DND-41 (cell line): ENCODE data around the gene WDFY4.

Experiments
- ATAC-seq: fragments of 200-7000 bp; cut with Tn5 transposase; 3 replicates; pipeline ENCODE4 v1.9.1; 2021; ENCODE audit warnings: low read depth; ENCODE audit not compliant: insufficient read depth
- DNase-seq: peaks from one replicate; pipeline ENCODE4 v3.0.0-alpha.2; 2020
- H2AFZ ChIP-seq: 2 replicates; pipeline ENCODE4 v1.6.0; 2012; ENCODE audit warnings: low read depth, low read length
- H3K27ac ChIP-seq: 2 replicates; pipeline ENCODE4 v1.5.1; 2012; ENCODE audit warnings: low read length, inconsistent platforms
- H3K27me3 ChIP-seq: fragments of 200-600 bp; sonication (generic); 2 replicates; pipeline ENCODE4 v1.6.0; 2012; ENCODE audit warnings: low read length, mild to moderate bottlenecking, inconsistent platforms; ENCODE audit not compliant: insufficient read depth, poor library complexity
- H3K36me3 ChIP-seq: 2 replicates; pipeline ENCODE4 v1.5.1; 2012; ENCODE audit warnings: low read length, inconsistent platforms; ENCODE audit not compliant: insufficient read depth
- H3K4me1 ChIP-seq: 2 replicates; pipeline ENCODE4 v1.5.1; 2012; ENCODE audit warnings: mild to moderate bottlenecking, low read length; ENCODE audit not compliant: insufficient read depth
- H3K4me2 ChIP-seq: 2 replicates; pipeline ENCODE4 v1.6.0; 2012; ENCODE audit warnings: mild to moderate bottlenecking, moderate library complexity, low read length, inconsistent platforms; ENCODE audit not compliant: insufficient read depth
- H3K4me3 ChIP-seq, 2 experiments: fragments of 200-600 bp in 1 of 2; shearing (Covaris generic) in 1 of 2; 2 replicates each; pipeline ENCODE4 v1.5.1; 2012 to 2016; ENCODE audit warnings: inconsistent platforms in 2 of 2, low read length in 2 of 2, mild to moderate bottlenecking in 2 of 2, low read depth in 1 of 2, moderate library complexity in 1 of 2
- H3K79me2 ChIP-seq: 2 replicates; pipeline ENCODE4 v1.6.0; 2012; ENCODE audit warnings: low read length, inconsistent platforms; ENCODE audit not compliant: insufficient read depth
- H3K9ac ChIP-seq: 2 replicates; pipeline ENCODE4 v1.6.0; 2012; ENCODE audit warnings: low read depth, mild to moderate bottlenecking, inconsistent platforms, low read length, moderate library complexity
- H3K9me3 ChIP-seq: 2 replicates; pipeline ENCODE4 v1.5.1; 2012; ENCODE audit warnings: low read length, moderate library complexity, mild to moderate bottlenecking, inconsistent platforms; ENCODE audit not compliant: insufficient read depth, severe bottlenecking
- H4K20me1 ChIP-seq: 2 replicates; pipeline ENCODE4 v1.6.0; 2012; ENCODE audit warnings: low read length; ENCODE audit not compliant: insufficient read depth
- CTCF ChIP-seq: IDR thresholded peaks from 2 replicates; pipeline ENCODE4 v1.5.1; 2012; ENCODE audit warnings: borderline replicate concordance, low read length, moderate library complexity, mild to moderate bottlenecking; ENCODE audit not compliant: poor library complexity, severe bottlenecking; ENCODE audit errors: extremely low read depth
- EZH2 ChIP-seq: IDR thresholded peaks from 3 replicates; pipeline ENCODE4 v1.6.1; 2012; ENCODE audit warnings: borderline replicate concordance, low read depth, mild to moderate bottlenecking, moderate library complexity, low read length, inconsistent platforms; ENCODE audit not compliant: severe bottlenecking

Gene WDFY4

DNA sequence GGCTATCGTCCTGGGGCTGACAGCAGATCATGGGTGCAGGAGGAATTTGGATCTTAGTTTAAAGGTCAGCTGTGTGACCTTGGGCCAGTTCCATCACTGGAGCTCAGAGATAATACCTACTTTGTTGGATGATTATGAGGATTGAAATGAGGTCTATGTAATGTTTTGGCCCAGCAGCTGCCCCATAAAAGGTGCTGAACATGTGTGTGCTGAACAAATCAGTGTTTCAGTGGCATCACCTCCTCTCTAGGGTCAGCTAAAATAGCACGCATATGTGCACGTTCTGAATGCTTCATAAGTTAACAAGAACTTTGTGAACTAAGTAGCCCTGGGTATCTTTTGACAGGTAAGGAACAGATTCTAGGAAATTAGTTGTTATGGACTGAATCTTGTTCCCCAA, 339.8 kb downstream of the WDFY4 start:
- Histone ChIP-seq H3K4me2 (no peak overlapping the region), H3K27me3 (peaks cover 4% of the 10 kb centered on the region)
- TF ChIP-seq CTCF, result no peak
- no peak for TF ChIP-seq EZH2

DNA sequence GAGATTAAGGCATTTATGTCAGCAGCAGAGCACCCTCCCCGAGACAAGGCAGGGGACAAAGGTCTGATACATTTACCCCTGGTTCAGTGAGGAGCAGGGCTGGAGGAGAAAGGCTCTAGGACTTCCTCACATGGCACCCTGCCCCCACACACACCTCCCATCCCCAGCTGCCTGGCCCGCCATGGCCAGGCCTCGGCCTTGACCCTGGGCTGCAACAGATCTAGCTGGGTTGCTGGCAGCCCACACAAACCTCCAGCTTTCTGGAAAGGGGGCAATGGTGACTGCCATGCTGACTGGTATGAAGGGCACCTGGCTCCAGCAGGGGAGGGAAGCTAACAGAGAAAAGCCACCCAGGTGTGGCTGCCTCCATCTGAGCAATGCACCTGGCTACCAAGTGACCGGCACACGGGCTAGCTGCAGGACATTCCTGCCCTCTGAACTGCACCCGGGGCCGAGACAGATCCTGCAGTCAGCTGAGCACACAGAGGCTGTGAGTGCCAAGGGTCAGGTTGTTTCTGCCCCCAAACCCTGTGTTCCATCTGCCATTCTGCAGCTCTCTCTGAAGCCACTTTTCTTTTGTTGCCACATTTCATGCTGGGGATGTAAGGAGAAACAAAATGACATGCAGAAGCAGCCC, 340.8 kb downstream of the WDFY4 start:
- Histone ChIP-seq H3K4me3 (no peak overlapping the region), H3K9me3 (no peaks in the 10 kb centered on the region), H3K9ac (no peak overlapping the region), H4K20me1 (no peaks in the 10 kb centered on the region), H3K4me2 (no peak overlapping the region), H3K4me1 (no peaks in the 10 kb centered on the region), H3K79me2 (no peaks in the 10 kb centered on the region), H3K27ac (no peak overlapping the region), H2AFZ (no peak overlapping the region), H3K36me3 (no peaks in the 10 kb centered on the region), H3K27me3 (peaks cover 4% of the 10 kb centered on the region)
- ATAC-seq (no peak), DNase-seq (no peak)
- TF ChIP-seq EZH2 (no peak), CTCF (no peak)

More for the DNA sequence above, 339.8 kb downstream of the WDFY4 start:
- Histone ChIP-seq H3K36me3 (no peaks in the 10 kb centered on the region), H3K9me3 (no peaks in the 10 kb centered on the region), H3K79me2 (no peaks in the 10 kb centered on the region), H3K4me3 (no peak overlapping the region), H3K4me1 (no peaks in the 10 kb centered on the region), H3K9ac (no peak overlapping the region), H4K20me1 (no peaks in the 10 kb centered on the region), H2AFZ (no peak overlapping the region), H3K27ac (no peak overlapping the region)
- ATAC-seq, result no peak
- no peak for DNase-seq

DNA sequence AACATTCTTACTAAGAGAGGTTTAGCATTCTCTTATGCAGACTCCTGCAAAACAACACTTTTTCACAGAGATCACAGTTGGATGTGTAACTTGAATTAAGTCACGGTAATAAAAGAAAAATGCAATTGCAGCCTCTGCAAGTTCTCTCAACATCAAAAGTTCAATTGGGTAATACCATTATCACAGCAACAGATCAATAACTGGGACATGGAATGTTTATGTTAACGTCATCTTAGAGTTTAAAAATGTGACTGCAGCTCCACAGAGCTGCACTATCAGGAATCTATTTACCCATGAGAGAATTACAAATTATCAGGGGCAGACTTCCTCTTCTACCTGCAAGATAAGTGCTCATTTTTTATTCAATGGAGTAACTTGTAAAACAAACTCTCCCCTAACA, 344.0 kb downstream of the WDFY4 start:
- no peak overlapping the region for H3K4me3 ChIP-seq
- H3K36me3 ChIP-seq, result no peaks in the 10 kb centered on the region
- no peak overlapping the region for H3K4me2 ChIP-seq
- H3K4me1 ChIP-seq, result no peaks in the 10 kb centered on the region
- H3K27ac ChIP-seq, result no peak overlapping the region
- no peak overlapping the region for H2AFZ ChIP-seq
- no peak for ATAC-seq
- no peaks in the 10 kb centered on the region for H3K79me2 ChIP-seq
- H3K9me3 ChIP-seq, result no peaks in the 10 kb centered on the region
- no peak for TF ChIP-seq EZH2
- no peak for TF ChIP-seq CTCF
- no peaks in the 10 kb centered on the region for H3K27me3 ChIP-seq
- H4K20me1 ChIP-seq, result no peaks in the 10 kb centered on the region
- DNase-seq, result no peak
- no peak overlapping the region for H3K9ac ChIP-seq
